ENCODE measurements around the gene NBEA. TPM values are rescaled to one million over a fixed set of nuclear protein-coding genes. Genes with fewer than 3 reads are reported as not detected.

NBEA gene
- total RNA-seq, 1 donor from 2014 or later: 6.1 TPM

- Histone ChIP-seq H3K27me3 (ENCODE audit: control insufficient read depth, insufficient read depth, low read length) (no peaks in the 10 kb centered on the region), H3K4me3 (ENCODE audit: low read depth, low read length) (no peak overlapping the region), H3K36me3 (ENCODE audit: control insufficient read depth, insufficient read depth, low read length) (no peaks in the 10 kb centered on the region)
- no peak for TF ChIP-seq CTCF (IDR thresholded peaks at IDR 0.05; ENCODE audit: insufficient read depth, low read length, poor library complexity, severe bottlenecking)
- DNase-seq (ENCODE audit: low read depth): no peak
Measured at GRCh38 chr13:35356572-35356971, 414.5 kb downstream of the NBEA start.

GRCh38 chr13:35365883-35366282, 423.8 kb downstream of the NBEA start:
- Histone ChIP-seq H3K27me3 (ENCODE audit: control insufficient read depth, insufficient read depth, low read length) (no peaks in the 10 kb centered on the region), H3K36me3 (ENCODE audit: control insufficient read depth, insufficient read depth, low read length) (no peaks in the 10 kb centered on the region), H3K4me3 (ENCODE audit: low read depth, low read length) (no peak overlapping the region)
- no peak for TF ChIP-seq CTCF (IDR thresholded peaks at IDR 0.05; ENCODE audit: insufficient read depth, low read length, poor library complexity, severe bottlenecking)
- DNase-seq (ENCODE audit: low read depth): no peak

GRCh38 chr13:35367586-35367985, 425.5 kb downstream of the NBEA start:
- H3K4me3 ChIP-seq (ENCODE audit: low read depth, low read length): no peak overlapping the region
- H3K27me3 ChIP-seq (ENCODE audit: control insufficient read depth, insufficient read depth, low read length): no peaks in the 10 kb centered on the region
- no peak for TF ChIP-seq CTCF (IDR thresholded peaks at IDR 0.05; ENCODE audit: insufficient read depth, low read length, poor library complexity, severe bottlenecking)
- DNase-seq (ENCODE audit: low read depth): no peak
- H3K36me3 ChIP-seq (ENCODE audit: control insufficient read depth, insufficient read depth, low read length): no peaks in the 10 kb centered on the region

DNA sequence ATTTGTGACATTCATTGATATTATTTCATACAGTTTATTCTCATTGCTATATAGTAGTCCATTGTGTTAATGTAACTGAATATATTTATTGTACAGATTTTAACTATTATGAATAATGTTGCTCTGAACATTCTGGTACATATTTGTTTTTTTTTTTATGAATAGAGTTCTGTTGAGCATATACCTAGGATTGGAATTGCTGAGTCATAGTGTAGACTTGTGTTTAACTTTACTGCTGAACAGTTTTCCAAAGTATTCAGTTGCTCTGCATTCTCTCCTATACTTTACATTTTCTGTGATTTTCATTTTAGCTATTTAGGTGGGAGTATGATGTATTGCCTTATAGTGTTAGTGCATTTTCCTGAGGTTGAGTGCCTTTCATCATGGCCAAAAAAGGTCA, 436.9 kb downstream of the NBEA start:
- Histone ChIP-seq H3K4me3 (ENCODE audit: low read depth, low read length) (no peak overlapping the region), H3K27me3 (ENCODE audit: control insufficient read depth, insufficient read depth, low read length) (no peaks in the 10 kb centered on the region), H3K36me3 (ENCODE audit: control insufficient read depth, insufficient read depth, low read length) (no peaks in the 10 kb centered on the region)
- no peak for TF ChIP-seq CTCF (IDR thresholded peaks at IDR 0.05; ENCODE audit: insufficient read depth, low read length, poor library complexity, severe bottlenecking)
- no peak for DNase-seq (ENCODE audit: low read depth)

DNA sequence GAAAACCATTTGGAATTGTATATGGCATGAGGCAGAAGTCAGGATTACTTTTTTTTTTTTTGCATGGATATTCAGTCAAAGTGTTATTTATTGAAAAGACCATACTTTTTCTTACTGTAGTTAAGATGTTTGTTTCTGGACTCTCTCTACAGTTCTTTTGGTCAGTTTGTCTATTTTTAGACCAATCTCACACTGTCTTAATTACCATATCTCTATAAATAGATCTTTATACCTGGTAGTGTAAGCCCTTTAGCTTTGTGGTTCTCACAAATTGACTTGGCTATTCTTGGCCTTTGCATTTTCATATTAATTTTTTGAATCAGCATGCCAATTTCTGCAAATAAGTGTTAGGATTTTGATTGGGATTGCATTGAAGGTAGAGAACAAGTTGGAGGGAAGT, 437.6 kb downstream of the NBEA start:
- no peak for DNase-seq (ENCODE audit: low read depth)
- no peak for TF ChIP-seq CTCF (IDR thresholded peaks at IDR 0.05; ENCODE audit: insufficient read depth, low read length, poor library complexity, severe bottlenecking)
- H3K36me3 ChIP-seq (ENCODE audit: control insufficient read depth, insufficient read depth, low read length): no peaks in the 10 kb centered on the region
- no peak overlapping the region for H3K4me3 ChIP-seq (ENCODE audit: low read depth, low read length)
- no peaks in the 10 kb centered on the region for H3K27me3 ChIP-seq (ENCODE audit: control insufficient read depth, insufficient read depth, low read length)

DNA sequence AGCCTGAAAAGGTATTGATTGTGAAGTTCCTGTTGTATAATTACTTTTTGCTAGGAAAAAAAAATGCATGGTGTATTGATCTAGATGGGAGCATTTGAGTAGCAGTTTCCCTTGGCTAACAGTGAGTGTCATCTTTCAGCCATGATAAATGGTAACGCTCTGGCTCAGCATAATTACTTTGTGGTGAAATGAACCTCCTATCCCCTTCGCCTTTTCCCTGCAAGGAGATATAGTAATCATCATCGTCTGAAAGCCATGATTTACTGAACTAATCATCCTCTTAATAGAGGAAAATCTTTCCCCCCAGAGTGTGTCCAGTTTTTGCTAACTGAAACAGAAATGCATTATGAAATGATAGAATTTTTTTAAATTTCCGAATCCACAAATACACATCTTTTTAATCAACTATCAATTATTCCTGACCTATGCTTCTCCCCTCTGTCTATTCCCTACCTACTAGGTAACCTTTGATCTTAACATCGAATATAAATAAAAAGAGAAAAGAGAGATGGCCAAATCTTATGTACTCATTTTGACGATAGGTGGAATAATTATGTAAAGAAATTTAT, 445.7 kb downstream of the NBEA start:
- no peak for TF ChIP-seq CTCF (IDR thresholded peaks at IDR 0.05; ENCODE audit: insufficient read depth, low read length, poor library complexity, severe bottlenecking)
- DNase-seq (ENCODE audit: low read depth): no peak
- H3K27me3 ChIP-seq (ENCODE audit: control insufficient read depth, insufficient read depth, low read length): no peaks in the 10 kb centered on the region

More for the DNA sequence above, 445.7 kb downstream of the NBEA start:
- H3K4me3 ChIP-seq (ENCODE audit: low read depth, low read length): no peak overlapping the region
- H3K36me3 ChIP-seq (ENCODE audit: control insufficient read depth, insufficient read depth, low read length): no peaks in the 10 kb centered on the region

All from kidney epithelial cell (primary cell).